ENCODE measurements around the gene HNRNPR.
A peak's percentile ranks its signal among the peaks of the same experiment; 100 is the strongest.

Gene HNRNPR

GRCh38 chr1:23344987-23345472 is 946 bp upstream of the HNRNPR start:
- peaks cover 41% of the 10 kb centered on the region for H3K79me2 ChIP-seq (ENCODE audit: insufficient read depth, low read depth)
- peak overlapping the region; percentile 97 for H3K27ac ChIP-seq
- no peaks in the 10 kb centered on the region for H3K36me3 ChIP-seq (ENCODE audit: insufficient read depth)
- H3K9ac ChIP-seq: peak overlapping the region; percentile 99
- peaks cover 22% of the 10 kb centered on the region for H4K20me1 ChIP-seq (ENCODE audit: insufficient read depth)
- peaks cover 29% of the 10 kb centered on the region for H3K4me1 ChIP-seq (ENCODE audit: low read depth, poor library complexity, severe bottlenecking)
- H3K4me2 ChIP-seq: peak overlapping the region; percentile 75
- peak overlapping the region; percentile 79 for H3K4me3 ChIP-seq (IDR thresholded peaks at IDR 0.05; ENCODE audit: insufficient read depth, low read depth, low read length)
- no peak for TF ChIP-seq CTCF (conservative IDR thresholded peaks at IDR 0.05; ENCODE audit: low read depth, low read length)
- peak overlapping the region; percentile 98 for H2AFZ ChIP-seq (ENCODE audit: low read depth)
- H3K27me3 ChIP-seq (ENCODE audit: insufficient read depth, low read depth): no peaks in the 10 kb centered on the region

GRCh38 chr1:23343221-23344110 is 618 bp downstream of the HNRNPR start:
- Histone ChIP-seq H3K79me2 (ENCODE audit: insufficient read depth, low read depth) (peaks cover 57% of the 10 kb centered on the region), H3K9ac (peak overlapping the region; percentile 99), H3K4me3 (IDR thresholded peaks at IDR 0.05; ENCODE audit: insufficient read depth, low read depth, low read length) (no peak overlapping the region), H3K4me2 (peak overlapping the region; percentile 88), H3K36me3 (ENCODE audit: insufficient read depth) (no peaks in the 10 kb centered on the region), H4K20me1 (ENCODE audit: insufficient read depth) (peaks cover 38% of the 10 kb centered on the region), H3K27me3 (ENCODE audit: insufficient read depth, low read depth) (no peaks in the 10 kb centered on the region), H3K27ac (peak overlapping the region; percentile 97), H3K4me1 (ENCODE audit: low read depth, poor library complexity, severe bottlenecking) (peaks cover 44% of the 10 kb centered on the region), H2AFZ (ENCODE audit: low read depth) (no peak overlapping the region; the same call in 1 of the 2 replicates)
- no peak for TF ChIP-seq CTCF (conservative IDR thresholded peaks at IDR 0.05; ENCODE audit: low read depth, low read length)

- H3K4me3 ChIP-seq (IDR thresholded peaks at IDR 0.05; ENCODE audit: insufficient read depth, low read depth, low read length): no peak overlapping the region
- H3K36me3 ChIP-seq (ENCODE audit: insufficient read depth): peaks cover 6% of the 10 kb centered on the region
- peaks cover 47% of the 10 kb centered on the region for H4K20me1 ChIP-seq (ENCODE audit: insufficient read depth)
- peaks cover 70% of the 10 kb centered on the region for H3K79me2 ChIP-seq (ENCODE audit: insufficient read depth, low read depth)
- peaks cover 58% of the 10 kb centered on the region for H3K4me1 ChIP-seq (ENCODE audit: low read depth, poor library complexity, severe bottlenecking)
- H3K9ac ChIP-seq: peak overlapping the region; percentile 99; the same call in 1 of the 2 replicates
- no peak for TF ChIP-seq CTCF (conservative IDR thresholded peaks at IDR 0.05; ENCODE audit: low read depth, low read length)
- H3K4me2 ChIP-seq: peak overlapping the region; percentile 88
- H3K27me3 ChIP-seq (ENCODE audit: insufficient read depth, low read depth): no peaks in the 10 kb centered on the region
- no peak overlapping the region for H2AFZ ChIP-seq (ENCODE audit: low read depth)
- H3K27ac ChIP-seq: peak overlapping the region; percentile 97; the same call in 1 of the 2 replicates
Measured at GRCh38 chr1:23341931-23342692, 2.0 kb downstream of the HNRNPR start.

GRCh38 chr1:23339632-23340031 is 4.5 kb downstream of the HNRNPR start:
- H3K9ac ChIP-seq: no peak overlapping the region
- peaks cover 12% of the 10 kb centered on the region for H3K36me3 ChIP-seq (ENCODE audit: insufficient read depth)
- H3K4me3 ChIP-seq (IDR thresholded peaks at IDR 0.05; ENCODE audit: insufficient read depth, low read depth, low read length): no peak overlapping the region
- H3K27me3 ChIP-seq (ENCODE audit: insufficient read depth, low read depth): no peaks in the 10 kb centered on the region
- H3K4me2 ChIP-seq: peak overlapping the region; percentile 88
- H3K4me1 ChIP-seq (ENCODE audit: low read depth, poor library complexity, severe bottlenecking): peaks cover 50% of the 10 kb centered on the region
- peaks cover 90% of the 10 kb centered on the region for H3K79me2 ChIP-seq (ENCODE audit: insufficient read depth, low read depth)
- no peak overlapping the region for H2AFZ ChIP-seq (ENCODE audit: low read depth)
- peaks cover 47% of the 10 kb centered on the region for H4K20me1 ChIP-seq (ENCODE audit: insufficient read depth)
- H3K27ac ChIP-seq: peak overlapping the region; percentile 97; the same call in 1 of the 2 replicates
- no peak for TF ChIP-seq CTCF (conservative IDR thresholded peaks at IDR 0.05; ENCODE audit: low read depth, low read length)

All from KMS-11 (cell line).